AG09309 (cell line): Measurements from ENCODE around the gene ITGA5.

Source experiments
- DNase-seq: peaks from one replicate; pipeline ENCODE4 v3.0.0-alpha.2; 2010; ENCODE audit warnings: low read depth
- H3K4me3 ChIP-seq: 2 replicates; pipeline ENCODE4 v1.5.1; 2011; ENCODE audit warnings: mild to moderate bottlenecking, low read depth, low read length, moderate library complexity; ENCODE audit not compliant: control insufficient read depth
- CTCF ChIP-seq: IDR thresholded peaks from 2 replicates; pipeline ENCODE4 v1.5.1; 2011; ENCODE audit warnings: mild to moderate bottlenecking, low read depth, low read length, inconsistent platforms; ENCODE audit not compliant: insufficient read depth, control insufficient read depth; ENCODE audit errors: missing control alignments

The ITGA5 gene

GRCh38 chr12:54394986-54395385, 24.1 kb downstream of the ITGA5 start:
- no peak overlapping the region for H3K4me3 ChIP-seq
- no peak for TF ChIP-seq CTCF

GRCh38 chr12:54394281-54394719, 24.8 kb downstream of the ITGA5 start:
- TF ChIP-seq CTCF, result peak; percentile 72

More at GRCh38 chr12:54394986-54395385, 24.1 kb downstream of the ITGA5 start:
- DNase-seq, result no peak

GRCh38 chr12:54393743-54394142, 25.3 kb downstream of the ITGA5 start:
- TF ChIP-seq CTCF, result no peak
- H3K4me3 ChIP-seq, result no peak overlapping the region
- DNase-seq, result no peak

More at GRCh38 chr12:54394281-54394719, 24.8 kb downstream of the ITGA5 start:
- H3K4me3 ChIP-seq, result no peak overlapping the region
- DNase-seq, result no peak

GRCh38 chr12:54393207-54393609, 25.9 kb downstream of the ITGA5 start:
- no peak for TF ChIP-seq CTCF
- no peak for DNase-seq

GRCh38 chr12:54392485-54393206, 26.4 kb downstream of the ITGA5 start:
- H3K4me3 ChIP-seq, result no peak overlapping the region
- DNase-seq, result no peak
- no peak for TF ChIP-seq CTCF

More at GRCh38 chr12:54393207-54393609, 25.9 kb downstream of the ITGA5 start:
- H3K4me3 ChIP-seq, result no peak overlapping the region

- no peak for DNase-seq
- TF ChIP-seq CTCF, result no peak
- no peak overlapping the region for H3K4me3 ChIP-seq
These were observed 28.2 kb downstream of the ITGA5 start for GRCh38 chr12:54390668-54391551.
